Daoy (cell line): Measurements from ENCODE around the gene VPS35. TPM values are rescaled to one million over a fixed set of nuclear protein-coding genes. Genes with fewer than 3 reads are reported as not detected.
"Not testable (repeated sequence)": the region's sequence is repeated elsewhere in the genome, so short reads cannot be mapped to it uniquely, and the experiment has no call there.

Source experiments
- DNase-seq: peaks from one replicate; pipeline ENCODE4 v3.0.0-alpha.2; 2015; ENCODE audit warnings: low read depth
- total RNA-seq: library from RNA; depleted of rRNA; stranded (reverse); fragments of >200 nt; shearing (Covaris generic); gene quantifications from 2 replicates; pipeline ENCODE4 v1.2.3, GENCODE V29; 2014

VPS35 gene
- total RNA-seq, 1 experiment from 2014 or later: 95.3 TPM

DNA sequence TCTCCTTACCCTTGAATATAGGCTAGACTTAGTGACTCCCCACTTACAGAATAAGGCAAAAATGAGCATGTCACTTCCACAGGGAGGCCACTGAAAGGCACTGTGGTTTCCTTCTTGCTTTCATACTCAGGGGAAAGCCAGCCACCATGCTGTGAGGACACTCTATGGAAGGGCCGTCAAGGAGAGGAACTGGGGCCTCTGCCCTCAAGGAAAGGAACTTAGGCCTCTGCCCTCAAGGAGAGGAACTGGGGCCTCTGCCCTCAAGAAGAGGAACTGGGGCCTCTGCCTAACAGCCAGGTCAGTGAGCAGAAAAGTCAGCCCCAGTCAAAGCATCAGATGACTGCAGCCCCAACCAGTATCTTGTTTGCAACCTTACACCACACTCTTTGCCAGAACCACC, 30.1 kb downstream of the VPS35 start:
- no peak for DNase-seq

GRCh38 chr16:46651305-46651704, 37.7 kb downstream of the VPS35 start:
- no peak for DNase-seq

GRCh38 chr16:46650254-46650623, 38.7 kb downstream of the VPS35 start:
- peak; percentile 35 for DNase-seq

- peak; percentile 57 for DNase-seq
Measured at GRCh38 chr16:46649588-46650253, 39.3 kb downstream of the VPS35 start.

DNA sequence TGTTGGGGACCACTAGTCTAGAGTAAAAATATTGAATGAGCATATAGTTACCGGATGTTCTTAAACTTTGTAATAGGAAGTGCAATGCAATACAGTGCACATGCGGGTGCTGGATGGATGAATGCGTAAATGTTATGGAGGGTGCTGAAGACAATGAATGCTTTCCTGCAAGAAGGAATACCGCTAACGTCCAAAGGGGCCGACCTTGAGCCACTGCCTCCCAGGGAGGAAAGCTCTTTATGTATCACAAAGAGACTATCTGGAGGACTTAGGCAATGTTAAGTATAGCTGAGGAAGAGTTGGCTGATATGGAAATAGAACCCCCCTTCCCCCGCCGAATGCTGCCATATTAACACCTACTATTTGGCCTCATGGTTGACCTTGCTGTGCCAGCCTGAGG, 40.3 kb downstream of the VPS35 start:
- DNase-seq: no peak

GRCh38 chr16:46638947-46639925, 49.7 kb downstream of the VPS35 start:
- no peak for DNase-seq

DNA sequence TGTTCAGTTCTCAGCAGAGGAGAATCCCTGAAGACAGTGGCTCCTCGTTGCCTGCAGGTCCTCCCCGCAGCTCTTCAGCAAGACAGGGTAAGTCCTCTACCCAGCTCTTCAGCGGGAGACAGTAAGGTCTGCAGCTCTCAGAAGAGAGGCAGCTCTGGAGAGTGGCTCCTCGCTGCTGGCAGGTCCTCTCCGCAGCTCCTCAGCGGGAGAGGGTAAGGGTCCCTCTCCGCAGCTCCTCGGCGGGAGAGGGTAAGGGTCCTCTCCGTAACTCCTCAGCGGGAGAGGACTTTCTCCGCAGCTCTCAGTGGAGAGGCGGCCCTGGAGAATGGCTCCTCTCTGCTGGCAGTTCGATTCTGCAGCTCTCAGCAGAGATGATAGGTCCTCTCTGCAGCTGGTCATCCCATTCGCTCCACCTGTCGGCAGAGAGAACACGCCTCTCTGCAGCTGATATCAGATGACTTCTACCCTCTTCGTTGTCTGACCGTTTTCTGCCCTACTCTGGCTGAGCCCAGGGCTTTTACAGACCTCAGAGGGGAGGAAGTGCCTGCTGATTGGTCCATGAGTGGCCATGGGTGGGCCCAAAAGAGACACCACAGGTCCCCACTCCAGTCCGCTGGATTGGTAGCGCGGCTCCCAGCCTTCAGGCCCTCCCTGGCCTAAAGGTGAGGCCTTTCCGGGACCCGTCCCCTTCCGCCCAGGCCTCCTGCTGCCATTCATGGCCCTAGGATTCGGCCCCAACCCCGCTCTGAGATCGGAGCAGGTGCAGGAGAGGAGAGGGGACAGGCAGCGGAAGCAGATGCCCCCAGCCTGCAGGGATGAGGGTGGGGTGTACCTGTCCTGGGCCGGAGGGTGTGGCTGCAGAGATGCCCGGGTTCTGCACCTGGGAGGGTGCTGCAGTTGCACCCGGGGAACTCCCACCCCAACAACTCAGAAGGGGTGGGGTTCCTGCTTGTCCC, 55.9 kb downstream of the VPS35 start:
- no peak for DNase-seq

GRCh38 chr16:46629331-46630219, 59.4 kb downstream of the VPS35 start:
- DNase-seq: peak; percentile 15

- no peak for DNase-seq
Measured at GRCh38 chr16:46627746-46628145, 61.2 kb downstream of the VPS35 start.

- not testable (repeated sequence) for DNase-seq
Measured at GRCh38 chr16:46626681-46627080, 62.3 kb downstream of the VPS35 start.

DNA sequence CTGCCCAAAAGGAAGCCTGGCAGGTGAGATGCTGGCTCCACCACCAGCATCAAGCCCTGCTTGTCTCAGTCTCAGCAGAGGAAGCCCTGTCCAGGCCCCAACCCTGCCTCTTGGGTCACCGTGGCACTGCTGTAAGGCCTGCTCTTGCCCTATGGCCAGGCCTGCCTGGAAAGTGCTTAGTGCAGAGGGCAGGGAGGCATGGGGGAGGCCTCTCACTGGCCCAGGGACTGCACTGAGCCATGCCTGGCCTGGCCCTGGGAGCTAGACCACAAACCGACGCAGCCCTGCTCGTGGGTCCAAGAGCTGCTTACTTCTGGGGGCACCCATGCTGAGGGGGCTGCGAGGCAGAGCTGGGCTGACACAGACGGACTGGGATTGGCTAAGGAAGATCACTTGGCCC, 64.1 kb downstream of the VPS35 start:
- DNase-seq: not testable (repeated sequence)

DNA sequence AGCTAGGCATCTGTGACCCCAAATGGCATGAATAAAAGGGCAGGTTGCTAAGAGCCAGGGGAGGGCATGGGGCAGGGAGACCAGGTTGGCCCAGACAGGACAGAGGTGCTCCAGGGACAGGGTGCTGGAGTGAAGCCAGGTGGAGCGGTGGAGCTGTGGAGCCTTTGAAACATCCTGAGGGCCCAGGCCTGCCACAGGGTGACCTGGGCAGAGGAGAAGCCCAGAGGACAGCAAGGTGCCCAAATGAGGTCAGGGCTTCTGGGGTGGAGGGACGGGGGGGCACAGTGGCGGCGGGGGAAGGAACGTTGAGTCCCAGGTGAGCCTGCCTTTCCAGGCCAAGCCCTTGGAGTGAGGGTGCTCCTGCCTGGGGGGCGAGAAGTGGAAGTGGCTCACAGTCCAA, 65.3 kb downstream of the VPS35 start:
- DNase-seq: not testable (repeated sequence)

- not testable (repeated sequence) for DNase-seq
Measured at GRCh38 chr16:46623246-46623645, 65.7 kb downstream of the VPS35 start.

DNA sequence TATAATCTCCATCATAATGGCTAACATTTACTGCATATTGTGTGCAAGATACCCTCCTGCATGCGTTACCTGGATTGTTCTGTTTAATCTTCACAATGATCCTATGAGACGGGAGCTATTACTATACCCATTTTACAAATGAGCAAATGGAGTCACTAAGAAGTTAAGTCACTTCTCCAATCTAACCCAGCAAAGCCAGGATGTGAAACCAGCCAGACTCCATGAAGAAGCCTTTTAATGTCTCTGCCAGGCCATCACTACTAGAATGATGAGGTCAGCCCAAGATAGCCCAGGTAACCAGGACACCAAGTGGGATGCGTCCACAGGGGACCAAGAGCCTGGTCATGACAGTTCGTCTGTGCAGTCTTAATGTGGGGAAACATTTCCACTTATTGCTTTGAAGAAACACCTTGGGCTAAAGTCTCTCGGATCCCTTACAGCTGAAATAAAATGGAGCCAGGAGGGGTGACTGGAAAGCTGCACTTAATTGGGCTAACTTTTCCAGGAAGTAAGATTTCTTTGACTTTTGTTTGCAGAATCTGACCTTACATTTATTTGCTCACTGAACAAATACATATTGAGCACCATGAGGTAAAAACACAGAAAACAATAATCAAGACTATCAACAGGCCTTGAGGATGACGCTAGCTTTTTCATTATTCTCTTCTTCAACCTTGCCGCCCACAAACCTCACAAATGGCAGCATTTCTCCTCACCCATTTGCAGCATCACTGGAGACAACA, 66.9 kb downstream of the VPS35 start:
- DNase-seq: no peak

GRCh38 chr16:46621006-46621933, 67.7 kb downstream of the VPS35 start, which contains the start of gene SHCBP1:
Gene SHCBP1 (minus strand): TSS chr16:46621379. CDS start chr16:46621359, 20 bp downstream.
- peak; percentile 89 for DNase-seq

DNA sequence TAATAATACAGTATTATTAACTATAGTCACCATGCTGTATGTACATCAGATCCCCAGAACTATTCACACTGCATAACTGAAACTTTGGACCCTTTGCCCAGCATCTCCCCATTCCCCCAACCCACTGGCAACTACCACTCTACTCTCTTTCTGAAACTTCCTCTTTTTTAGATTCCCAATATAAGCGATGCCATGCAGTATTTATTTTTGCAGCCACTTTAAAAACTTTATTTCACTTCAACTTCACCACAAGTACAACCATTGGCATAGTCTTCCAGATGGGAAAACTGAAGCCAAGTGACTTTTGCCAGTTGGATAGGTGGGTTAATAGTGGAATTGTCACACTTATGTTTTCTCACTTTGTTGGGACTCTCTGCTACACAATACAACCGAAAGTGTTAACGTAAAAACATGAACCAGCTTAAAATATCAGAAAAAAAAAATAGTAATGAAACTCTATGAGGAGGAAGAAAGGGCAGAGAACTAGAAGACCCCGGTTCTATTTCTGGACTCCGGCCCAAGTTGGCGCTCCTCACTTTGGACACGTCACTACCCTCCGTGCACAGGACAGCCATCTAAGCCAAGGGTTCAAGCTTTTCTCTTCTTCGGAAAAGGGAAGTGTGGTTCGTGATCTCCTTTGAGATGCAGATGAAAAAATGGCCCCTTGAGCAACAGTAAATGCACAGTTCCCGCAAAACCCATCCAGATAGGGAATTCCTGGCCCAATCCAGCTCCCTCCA, 68.5 kb downstream of the VPS35 start:
- peak; percentile 29 for DNase-seq

DNA sequence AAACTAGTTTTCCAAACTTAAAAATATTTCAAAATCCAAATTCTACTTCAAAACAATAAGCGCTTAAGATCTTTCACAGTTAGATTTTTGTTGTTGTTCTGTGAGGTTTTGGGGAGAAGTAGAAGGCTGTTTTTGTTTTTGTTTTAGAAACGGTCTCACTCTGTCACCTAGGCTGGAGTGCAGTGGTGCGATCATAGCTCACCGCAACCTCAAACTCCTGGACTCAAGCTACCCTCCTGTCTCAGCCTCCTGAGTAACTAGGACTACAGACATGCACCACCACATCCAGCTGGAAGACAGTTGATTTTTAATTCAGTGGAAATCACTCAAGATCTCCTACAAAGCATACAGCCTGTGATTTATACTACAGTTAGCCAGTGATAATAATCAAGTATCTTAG, 70.5 kb downstream of the VPS35 start:
- no peak for DNase-seq

GRCh38 chr16:46614006-46614405, 75.0 kb downstream of the VPS35 start:
- no peak for DNase-seq
